ENCODE data around the gene C10orf105.

GRCh38 chr10:71691405-71691804 lies 28.2 kb downstream of the C10orf105 start:
- TF ChIP-seq CTCF (IDR thresholded peaks at IDR 0.05; ENCODE audit: low read length) (no peak), EZH2 (IDR thresholded peaks at IDR 0.05; ENCODE audit: borderline replicate concordance, low read length) (no peak)

Data from OCI-LY1 (cell line).